ENCODE results near the gene STEAP1B. TPM values are rescaled to one million over a fixed set of nuclear protein-coding genes. Genes with fewer than 3 reads are reported as not detected.

Gene STEAP1B
- total RNA-seq, 1 donor from 2014 or later = not detected

GRCh38 chr7:22418251-22419046 lies 81.5 kb downstream of the STEAP1B start:
- Mint-ChIP-seq H3K36me3 (ENCODE audit: unreplicated experiment) (no peaks in the 10 kb centered on the region), H3K27me3 (ENCODE audit: unreplicated experiment) (no peaks in the 10 kb centered on the region), H3K4me1 (ENCODE audit: low read depth, unreplicated experiment) (no peaks in the 10 kb centered on the region), H3K9me3 (ENCODE audit: unreplicated experiment) (no peaks in the 10 kb centered on the region), H3K4me3 (ENCODE audit: unreplicated experiment) (no peak overlapping the region), H3K27ac (ENCODE audit: unreplicated experiment) (no peak overlapping the region)
- no peak for DNase-seq
- TF ChIP-seq, protein P1, sequence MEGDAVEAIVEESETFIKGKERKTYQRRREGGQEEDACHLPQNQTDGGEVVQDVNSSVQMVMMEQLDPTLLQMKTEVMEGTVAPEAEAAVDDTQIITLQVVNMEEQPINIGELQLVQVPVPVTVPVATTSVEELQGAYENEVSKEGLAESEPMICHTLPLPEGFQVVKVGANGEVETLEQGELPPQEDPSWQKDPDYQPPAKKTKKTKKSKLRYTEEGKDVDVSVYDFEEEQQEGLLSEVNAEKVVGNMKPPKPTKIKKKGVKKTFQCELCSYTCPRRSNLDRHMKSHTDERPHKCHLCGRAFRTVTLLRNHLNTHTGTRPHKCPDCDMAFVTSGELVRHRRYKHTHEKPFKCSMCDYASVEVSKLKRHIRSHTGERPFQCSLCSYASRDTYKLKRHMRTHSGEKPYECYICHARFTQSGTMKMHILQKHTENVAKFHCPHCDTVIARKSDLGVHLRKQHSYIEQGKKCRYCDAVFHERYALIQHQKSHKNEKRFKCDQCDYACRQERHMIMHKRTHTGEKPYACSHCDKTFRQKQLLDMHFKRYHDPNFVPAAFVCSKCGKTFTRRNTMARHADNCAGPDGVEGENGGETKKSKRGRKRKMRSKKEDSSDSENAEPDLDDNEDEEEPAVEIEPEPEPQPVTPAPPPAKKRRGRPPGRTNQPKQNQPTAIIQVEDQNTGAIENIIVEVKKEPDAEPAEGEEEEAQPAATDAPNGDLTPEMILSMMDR (IDR thresholded peaks at IDR 0.05; ENCODE audit: partially characterized antibody, unreplicated experiment) = no peak

DNA sequence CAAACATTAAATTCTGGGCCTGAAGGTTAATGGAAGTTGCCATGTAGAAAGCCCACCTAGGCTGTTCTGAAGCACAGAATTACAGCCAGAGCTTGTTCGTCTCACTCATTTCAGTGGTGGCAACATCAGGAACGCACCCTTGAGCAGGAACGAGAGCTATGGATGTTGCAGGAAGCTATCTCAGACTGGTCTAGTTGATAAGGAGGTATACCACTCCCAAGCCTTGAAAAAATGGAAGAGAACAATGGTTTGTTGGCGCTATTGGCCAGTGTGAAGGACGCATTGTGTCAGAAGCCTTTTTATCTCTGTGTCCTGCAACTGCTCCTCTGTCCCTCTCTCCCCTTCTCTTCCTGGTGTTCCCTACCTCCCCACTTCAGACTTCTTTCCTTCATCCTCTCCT lies 82.1 kb downstream of the STEAP1B start:
- no peak overlapping the region for H3K27ac Mint-ChIP-seq (ENCODE audit: unreplicated experiment)
- DNase-seq = no peak

DNA sequence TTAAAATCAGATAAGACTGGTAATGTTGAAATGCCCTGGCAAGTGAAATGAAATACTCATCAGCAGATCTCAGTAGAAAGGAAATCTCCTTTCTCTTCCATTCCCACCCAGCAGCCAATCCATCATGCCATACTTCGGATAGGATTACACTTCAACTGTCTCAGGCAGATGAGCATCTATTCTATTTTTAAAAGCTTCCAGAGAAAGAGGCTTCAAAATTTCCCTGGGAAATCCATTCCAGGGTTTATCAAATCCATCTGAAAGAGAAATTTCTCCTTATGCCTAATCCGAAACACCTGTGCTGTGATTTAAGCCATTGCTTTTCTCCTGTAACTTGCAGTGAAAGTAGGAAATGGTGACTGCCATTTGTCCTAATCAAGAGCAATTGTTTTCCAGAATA lies 82.6 kb downstream of the STEAP1B start:
- TF ChIP-seq, protein P1 (IDR thresholded peaks at IDR 0.05; ENCODE audit: partially characterized antibody, unreplicated experiment) = no peak
- no peaks in the 10 kb centered on the region for H3K9me3 Mint-ChIP-seq (ENCODE audit: unreplicated experiment)
- H3K4me1 Mint-ChIP-seq (ENCODE audit: low read depth, unreplicated experiment) = peaks cover 8% of the 10 kb centered on the region
- no peak for DNase-seq
- H3K27ac Mint-ChIP-seq (ENCODE audit: unreplicated experiment) = no peak overlapping the region
- H3K4me3 Mint-ChIP-seq (ENCODE audit: unreplicated experiment) = no peak overlapping the region
- no peaks in the 10 kb centered on the region for H3K36me3 Mint-ChIP-seq (ENCODE audit: unreplicated experiment)
- H3K27me3 Mint-ChIP-seq (ENCODE audit: unreplicated experiment) = no peaks in the 10 kb centered on the region

More for the DNA sequence above, 82.1 kb downstream of the STEAP1B start:
- Mint-ChIP-seq H3K4me1 (ENCODE audit: low read depth, unreplicated experiment) (peaks cover 4% of the 10 kb centered on the region), H3K9me3 (ENCODE audit: unreplicated experiment) (no peaks in the 10 kb centered on the region), H3K27me3 (ENCODE audit: unreplicated experiment) (no peaks in the 10 kb centered on the region), H3K36me3 (ENCODE audit: unreplicated experiment) (no peaks in the 10 kb centered on the region), H3K4me3 (ENCODE audit: unreplicated experiment) (no peak overlapping the region)
- TF ChIP-seq, protein P1 (IDR thresholded peaks at IDR 0.05; ENCODE audit: partially characterized antibody, unreplicated experiment) = no peak

GRCh38 chr7:22414424-22414823 lies 85.6 kb downstream of the STEAP1B start:
- no peaks in the 10 kb centered on the region for H3K27me3 Mint-ChIP-seq (ENCODE audit: unreplicated experiment)
- H3K27ac Mint-ChIP-seq (ENCODE audit: unreplicated experiment) = no peak overlapping the region
- no peaks in the 10 kb centered on the region for H3K9me3 Mint-ChIP-seq (ENCODE audit: unreplicated experiment)
- no peak for DNase-seq
- H3K4me1 Mint-ChIP-seq (ENCODE audit: low read depth, unreplicated experiment) = peaks cover 20% of the 10 kb centered on the region
- TF ChIP-seq, protein P1 (IDR thresholded peaks at IDR 0.05; ENCODE audit: partially characterized antibody, unreplicated experiment) = no peak
- H3K4me3 Mint-ChIP-seq (ENCODE audit: unreplicated experiment) = no peak overlapping the region
- no peaks in the 10 kb centered on the region for H3K36me3 Mint-ChIP-seq (ENCODE audit: unreplicated experiment)

GRCh38 chr7:22413211-22413610 lies 86.8 kb downstream of the STEAP1B start:
- H3K27ac Mint-ChIP-seq (ENCODE audit: unreplicated experiment) = no peak overlapping the region
- H3K4me3 Mint-ChIP-seq (ENCODE audit: unreplicated experiment) = no peak overlapping the region
- no peaks in the 10 kb centered on the region for H3K27me3 Mint-ChIP-seq (ENCODE audit: unreplicated experiment)
- TF ChIP-seq, protein P1 (IDR thresholded peaks at IDR 0.05; ENCODE audit: partially characterized antibody, unreplicated experiment) = no peak
- no peaks in the 10 kb centered on the region for H3K9me3 Mint-ChIP-seq (ENCODE audit: unreplicated experiment)
- no peaks in the 10 kb centered on the region for H3K36me3 Mint-ChIP-seq (ENCODE audit: unreplicated experiment)
- DNase-seq = no peak
- H3K4me1 Mint-ChIP-seq (ENCODE audit: low read depth, unreplicated experiment) = peaks cover 20% of the 10 kb centered on the region
